ENCODE results near the gene GLIS1.

Gene GLIS1

GRCh38 chr1:53681977-53682685 lies 56.8 kb downstream of the GLIS1 start:
- H3K9me3 ChIP-seq (ENCODE audit: control insufficient read depth, low read length), result no peaks in the 10 kb centered on the region
- H3K27me3 ChIP-seq (ENCODE audit: control insufficient read depth, insufficient read depth, low read length, poor library complexity, severe bottlenecking), result peaks cover 22% of the 10 kb centered on the region
- H3K27ac ChIP-seq (ENCODE audit: insufficient read depth, low read depth, low read length, poor library complexity, severe bottlenecking), result no peak overlapping the region
- H3K4me1 ChIP-seq (ENCODE audit: control insufficient read depth, insufficient read depth, low read length), result peaks cover 35% of the 10 kb centered on the region
- no peaks in the 10 kb centered on the region for H3K36me3 ChIP-seq (ENCODE audit: control insufficient read depth, insufficient read depth, low read length)
- no peak overlapping the region for H3K4me3 ChIP-seq (ENCODE audit: insufficient read depth, low read depth, low read length)
- WGBS, 2 experiments, result 40% methylated on average over 15 of the region's 15 CpGs

GRCh38 chr1:53681351-53681976 lies 57.5 kb downstream of the GLIS1 start:
- Histone ChIP-seq H3K4me1 (ENCODE audit: control insufficient read depth, insufficient read depth, low read length) (peaks cover 35% of the 10 kb centered on the region), H3K36me3 (ENCODE audit: control insufficient read depth, insufficient read depth, low read length) (no peaks in the 10 kb centered on the region), H3K27ac (ENCODE audit: insufficient read depth, low read depth, low read length, poor library complexity, severe bottlenecking) (no peak overlapping the region), H3K4me3 (ENCODE audit: insufficient read depth, low read depth, low read length) (no peak overlapping the region), H3K9me3 (ENCODE audit: control insufficient read depth, low read length) (no peaks in the 10 kb centered on the region), H3K27me3 (ENCODE audit: control insufficient read depth, insufficient read depth, low read length, poor library complexity, severe bottlenecking) (peaks cover 21% of the 10 kb centered on the region)
- WGBS, 2 experiments, result 63% methylated on average over 6 of the region's 6 CpGs

GRCh38 chr1:53680868-53681267 lies 58.1 kb downstream of the GLIS1 start:
- Histone ChIP-seq H3K36me3 (ENCODE audit: control insufficient read depth, insufficient read depth, low read length) (no peaks in the 10 kb centered on the region), H3K9me3 (ENCODE audit: control insufficient read depth, low read length) (no peaks in the 10 kb centered on the region), H3K4me3 (ENCODE audit: insufficient read depth, low read depth, low read length) (no peak overlapping the region), H3K4me1 (ENCODE audit: control insufficient read depth, insufficient read depth, low read length) (peaks cover 30% of the 10 kb centered on the region), H3K27me3 (ENCODE audit: control insufficient read depth, insufficient read depth, low read length, poor library complexity, severe bottlenecking) (peaks cover 15% of the 10 kb centered on the region), H3K27ac (ENCODE audit: insufficient read depth, low read depth, low read length, poor library complexity, severe bottlenecking) (no peak overlapping the region)
- WGBS, 2 experiments, result 93 to 96% methylated on average over 8 of the region's 8 CpGs

GRCh38 chr1:53678938-53679825 lies 59.8 kb downstream of the GLIS1 start:
- no peak overlapping the region for H3K4me3 ChIP-seq (ENCODE audit: insufficient read depth, low read depth, low read length)
- H3K4me1 ChIP-seq (ENCODE audit: control insufficient read depth, insufficient read depth, low read length), result peaks cover 23% of the 10 kb centered on the region
- 81 to 83% methylated on average over 14 to 15 of the region's 15 CpGs for WGBS, 2 experiments
- H3K27ac ChIP-seq (ENCODE audit: insufficient read depth, low read depth, low read length, poor library complexity, severe bottlenecking), result no peak overlapping the region
- no peaks in the 10 kb centered on the region for H3K9me3 ChIP-seq (ENCODE audit: control insufficient read depth, low read length)
- H3K36me3 ChIP-seq (ENCODE audit: control insufficient read depth, insufficient read depth, low read length), result no peaks in the 10 kb centered on the region
- no peaks in the 10 kb centered on the region for H3K27me3 ChIP-seq (ENCODE audit: control insufficient read depth, insufficient read depth, low read length, poor library complexity, severe bottlenecking)

GRCh38 chr1:53678507-53678906 lies 60.5 kb downstream of the GLIS1 start:
- Histone ChIP-seq H3K36me3 (ENCODE audit: control insufficient read depth, insufficient read depth, low read length) (no peaks in the 10 kb centered on the region), H3K4me1 (ENCODE audit: control insufficient read depth, insufficient read depth, low read length) (peaks cover 23% of the 10 kb centered on the region), H3K27ac (ENCODE audit: insufficient read depth, low read depth, low read length, poor library complexity, severe bottlenecking) (no peak overlapping the region), H3K4me3 (ENCODE audit: insufficient read depth, low read depth, low read length) (no peak overlapping the region), H3K27me3 (ENCODE audit: control insufficient read depth, insufficient read depth, low read length, poor library complexity, severe bottlenecking) (no peaks in the 10 kb centered on the region), H3K9me3 (ENCODE audit: control insufficient read depth, low read length) (no peaks in the 10 kb centered on the region)
- WGBS, 2 experiments, result 91% methylated on average over 4 of the region's 4 CpGs

GRCh38 chr1:53678046-53678445 lies 60.9 kb downstream of the GLIS1 start:
- no peaks in the 10 kb centered on the region for H3K36me3 ChIP-seq (ENCODE audit: control insufficient read depth, insufficient read depth, low read length)
- 87 to 97% methylated on average over 5 to 7 of the region's 8 CpGs for WGBS, 2 experiments
- no peaks in the 10 kb centered on the region for H3K27me3 ChIP-seq (ENCODE audit: control insufficient read depth, insufficient read depth, low read length, poor library complexity, severe bottlenecking)
- H3K4me1 ChIP-seq (ENCODE audit: control insufficient read depth, insufficient read depth, low read length), result peaks cover 23% of the 10 kb centered on the region
- no peak overlapping the region for H3K27ac ChIP-seq (ENCODE audit: insufficient read depth, low read depth, low read length, poor library complexity, severe bottlenecking)
- no peaks in the 10 kb centered on the region for H3K9me3 ChIP-seq (ENCODE audit: control insufficient read depth, low read length)
- H3K4me3 ChIP-seq (ENCODE audit: insufficient read depth, low read depth, low read length), result no peak overlapping the region

- 94 to 96% methylated on average over 15 of the region's 15 CpGs for WGBS, 2 experiments
- Histone ChIP-seq H3K9me3 (ENCODE audit: control insufficient read depth, low read length) (no peaks in the 10 kb centered on the region), H3K4me3 (ENCODE audit: insufficient read depth, low read depth, low read length) (no peak overlapping the region), H3K27me3 (ENCODE audit: control insufficient read depth, insufficient read depth, low read length, poor library complexity, severe bottlenecking) (no peaks in the 10 kb centered on the region), H3K4me1 (ENCODE audit: control insufficient read depth, insufficient read depth, low read length) (peaks cover 23% of the 10 kb centered on the region), H3K27ac (ENCODE audit: insufficient read depth, low read depth, low read length, poor library complexity, severe bottlenecking) (no peak overlapping the region), H3K36me3 (ENCODE audit: control insufficient read depth, insufficient read depth, low read length) (no peaks in the 10 kb centered on the region)
Measured at GRCh38 chr1:53677486-53677885, 61.5 kb downstream of the GLIS1 start.

- Histone ChIP-seq H3K36me3 (ENCODE audit: control insufficient read depth, insufficient read depth, low read length) (no peaks in the 10 kb centered on the region), H3K4me3 (ENCODE audit: insufficient read depth, low read depth, low read length) (no peak overlapping the region), H3K27me3 (ENCODE audit: control insufficient read depth, insufficient read depth, low read length, poor library complexity, severe bottlenecking) (no peaks in the 10 kb centered on the region), H3K27ac (ENCODE audit: insufficient read depth, low read depth, low read length, poor library complexity, severe bottlenecking) (no peak overlapping the region), H3K9me3 (ENCODE audit: control insufficient read depth, low read length) (no peaks in the 10 kb centered on the region), H3K4me1 (ENCODE audit: control insufficient read depth, insufficient read depth, low read length) (peaks cover 5% of the 10 kb centered on the region)
- WGBS, 2 experiments, result 89% methylated on average over 9 of the region's 9 CpGs
Measured at GRCh38 chr1:53672785-53673184, 66.2 kb downstream of the GLIS1 start.

GRCh38 chr1:53672243-53672642 lies 66.7 kb downstream of the GLIS1 start:
- 90 to 91% methylated on average over 5 of the region's 5 CpGs for WGBS, 2 experiments
- no peaks in the 10 kb centered on the region for H3K9me3 ChIP-seq (ENCODE audit: control insufficient read depth, low read length)
- H3K27me3 ChIP-seq (ENCODE audit: control insufficient read depth, insufficient read depth, low read length, poor library complexity, severe bottlenecking), result no peaks in the 10 kb centered on the region
- no peak overlapping the region for H3K4me3 ChIP-seq (ENCODE audit: insufficient read depth, low read depth, low read length)
- no peaks in the 10 kb centered on the region for H3K36me3 ChIP-seq (ENCODE audit: control insufficient read depth, insufficient read depth, low read length)
- peaks cover 5% of the 10 kb centered on the region for H3K4me1 ChIP-seq (ENCODE audit: control insufficient read depth, insufficient read depth, low read length)
- H3K27ac ChIP-seq (ENCODE audit: insufficient read depth, low read depth, low read length, poor library complexity, severe bottlenecking), result no peak overlapping the region

- Histone ChIP-seq H3K27me3 (ENCODE audit: control insufficient read depth, insufficient read depth, low read length, poor library complexity, severe bottlenecking) (no peaks in the 10 kb centered on the region), H3K4me3 (ENCODE audit: insufficient read depth, low read depth, low read length) (no peak overlapping the region), H3K27ac (ENCODE audit: insufficient read depth, low read depth, low read length, poor library complexity, severe bottlenecking) (no peak overlapping the region), H3K4me1 (ENCODE audit: control insufficient read depth, insufficient read depth, low read length) (no peaks in the 10 kb centered on the region), H3K9me3 (ENCODE audit: control insufficient read depth, low read length) (no peaks in the 10 kb centered on the region), H3K36me3 (ENCODE audit: control insufficient read depth, insufficient read depth, low read length) (no peaks in the 10 kb centered on the region)
- 77 to 80% methylated on average over 3 of the region's 3 CpGs for WGBS, 2 experiments
Measured at GRCh38 chr1:53669621-53670191, 69.3 kb downstream of the GLIS1 start.
